A549 (cell line): ENCODE data around the gene PHB1. TPM values are rescaled to one million over a fixed set of nuclear protein-coding genes. Genes with fewer than 3 reads are reported as not detected.

Source experiments
- ATAC-seq, 2 experiments: fragments of 200-7000 bp in 1 of 2; fragments of >200 bp in 1 of 2; cut with Nextera tagmentation in 1 of 2; cut with Tn5 transposase in 1 of 2; 3 replicates each; pipeline versions ENCODE4 v1.8.0 to v1.9.1; 2018 to 2020; ENCODE audit warnings: mild to moderate bottlenecking in 1 of 2, moderate library complexity in 1 of 2
- CTCF ChIA-PET: fragments of 300-600 bp; sonication (Branson Sonifier 250); formaldehyde crosslinking; extraction: SDS; loops from one replicate; lab custom pipeline; 2021; ENCODE audit warnings: antibody characterized with exemption, inconsistent platforms; lab: Yijun Ruan, JAX
- POLR2A ChIA-PET: fragments of 350-600 bp; formaldehyde crosslinking; extraction: SDS; loops from one replicate; lab custom pipeline; 2021; ENCODE audit warnings: antibody characterized with exemption, inconsistent platforms; lab: Yijun Ruan, JAX
- DNase-seq, 2 experiments: peaks; one replicate each; pipeline versions ENCODE4 v3.0.0 to v3.0.0-alpha.2; 2011 to 2016; ENCODE audit warnings: low read depth in 1 of 2, low spot score in 1 of 2
- FAIRE-seq: peaks from 2 replicates; lab custom pipeline; 2011; peaks lifted over from hg19 to GRCh38; lab: Jason Lieb, UNC
- H3K27ac ChIP-seq, 2 experiments: fragments of >200 bp; sonication (Bioruptor Twin); formaldehyde crosslinking; 3 replicates each; pipeline ENCODE4 v1.5.1; 2016 to 2017
- H3K4me1 ChIP-seq: fragments of >200 bp; sonication (Bioruptor Twin); formaldehyde crosslinking; 3 replicates; pipeline ENCODE4 v1.6.1; 2016
- H3K4me2 ChIP-seq: fragments of >200 bp; sonication (Bioruptor Twin); formaldehyde crosslinking; 3 replicates; pipeline ENCODE4 v1.6.1; 2016
- H3K4me3 ChIP-seq: fragments of >200 bp; sonication (Bioruptor Twin); formaldehyde crosslinking; 3 replicates; pipeline ENCODE4 v1.5.1; 2016
- H3K9me3 ChIP-seq: fragments of >200 bp; sonication (Bioruptor Twin); formaldehyde crosslinking; 3 replicates; pipeline ENCODE4 v1.6.1; 2016
- EP300 ChIP-seq, 2 experiments: fragments of >200 bp; sonication (Bioruptor Twin); formaldehyde crosslinking; IDR thresholded peaks; 2 replicates in 1 of 2; 3 replicates in 1 of 2; pipeline ENCODE4 v1.6.1; 2016 to 2017
- ESRRA ChIP-seq: fragments of 150-350 bp; IDR thresholded peaks from 2 replicates; pipeline ENCODE4 v1.6.1; 2014; ENCODE audit warnings: mild to moderate bottlenecking, low read length, borderline replicate concordance
- FOSL2 ChIP-seq, 2 experiments: fragments of 450-650 bp in 1 of 2; fragments of >200 bp in 1 of 2; sonication (Bioruptor Twin) in 1 of 2; formaldehyde crosslinking; IDR thresholded peaks; 2 replicates each; pipeline versions ENCODE4 v1.5.0 to v1.6.1; 2016 to 2020; ENCODE audit warnings: mild to moderate bottlenecking in 1 of 2, moderate library complexity in 1 of 2
- GATA3 ChIP-seq: IDR thresholded peaks from 2 replicates; pipeline ENCODE4 v1.6.1; 2012; ENCODE audit warnings: borderline replicate concordance
- HES2 ChIP-seq: fragments of >200 bp; sonication (Bioruptor Twin); formaldehyde crosslinking; IDR thresholded peaks from 2 replicates; pipeline ENCODE4 v1.6.1; 2016
- HOXB13 ChIP-seq: fragments of 250-450 bp; sonication (Bioruptor Pico); IDR thresholded peaks from 2 replicates; pipeline ENCODE4 v1.5.0; 2020; ENCODE audit warnings: low read depth, mild to moderate bottlenecking, moderate library complexity
- JUNB ChIP-seq: fragments of >200 bp; sonication (Bioruptor Twin); formaldehyde crosslinking; IDR thresholded peaks from 2 replicates; pipeline ENCODE4 v1.6.1; 2016
- NFE2L2 ChIP-seq: fragments of 150-350 bp; conservative IDR thresholded peaks from 2 replicates; pipeline ENCODE4 v1.6.1; 2014; ENCODE audit warnings: low read length
- NR3C1 ChIP-seq: fragments of >200 bp; sonication (Bioruptor Twin); formaldehyde crosslinking; IDR thresholded peaks from 3 replicates; pipeline ENCODE4 v1.6.1; 2017
- POLR2A ChIP-seq: IDR thresholded peaks from 2 replicates; pipeline ENCODE4 v1.6.1; 2012; ENCODE audit warnings: mild to moderate bottlenecking, low read length
- POLR2AphosphoS2 ChIP-seq: conservative IDR thresholded peaks from 2 replicates; pipeline ENCODE4 v1.6.1; 2012; ENCODE audit warnings: low read length, improper control_type of control experiment, inconsistent platforms
- RCOR1 ChIP-seq: fragments of 150-350 bp; IDR thresholded peaks from 2 replicates; pipeline ENCODE4 v1.6.1; 2014; ENCODE audit warnings: antibody characterized with exemption, low read length, low read depth
- REST ChIP-seq: fragments of 200-600 bp; sonication (generic); IDR thresholded peaks from 2 replicates; pipeline ENCODE4 v1.6.1; 2016; ENCODE audit warnings: antibody characterized with exemption, mild to moderate bottlenecking, moderate library complexity
- RFX5 ChIP-seq: fragments of 450-650 bp; IDR thresholded peaks from 2 replicates; pipeline ENCODE4 v1.7.1; 2014; ENCODE audit warnings: antibody characterized with exemption, mild to moderate bottlenecking, moderate library complexity
- RNF2 ChIP-seq: fragments of 200-600 bp; sonication (generic); IDR thresholded peaks from 2 replicates; pipeline ENCODE4 v1.6.1; 2016; ENCODE audit warnings: low read depth, mild to moderate bottlenecking, antibody characterized with exemption, moderate library complexity, borderline replicate concordance
- SMC3 ChIP-seq: fragments of >200 bp; sonication (Bioruptor Twin); formaldehyde crosslinking; IDR thresholded peaks from 3 replicates; pipeline ENCODE4 v1.6.1; 2018; ENCODE audit warnings: inconsistent platforms
- SREBF2 ChIP-seq: fragments of 450-650 bp; IDR thresholded peaks from 2 replicates; pipeline ENCODE4 v1.6.1; 2014; ENCODE audit warnings: mild to moderate bottlenecking, moderate library complexity
- TFCP2L1 ChIP-seq: fragments of 250-450 bp; sonication (Bioruptor Pico); IDR thresholded peaks from 2 replicates; pipeline ENCODE4 v1.5.0; 2021; ENCODE audit warnings: mild to moderate bottlenecking
- TP53 ChIP-seq: fragments of 250-450 bp; sonication (Bioruptor Pico); IDR thresholded peaks from 2 replicates; pipeline ENCODE4 v1.5.0; 2021; ENCODE audit warnings: mild to moderate bottlenecking, moderate library complexity
- ZC3H11A ChIP-seq: fragments of 450-650 bp; IDR thresholded peaks from 2 replicates; pipeline ENCODE4 v1.6.1; 2014; ENCODE audit warnings: antibody characterized with exemption, mild to moderate bottlenecking
- ZSCAN20 ChIP-seq: fragments of 250-450 bp; sonication (Bioruptor Pico); IDR thresholded peaks from 2 replicates; pipeline ENCODE4 v1.8.0; 2022; ENCODE audit warnings: mild to moderate bottlenecking, moderate library complexity
- WGBS: methylation state at CpG from one replicate; pipeline ENCODE4 v1.1.6; 2017; ENCODE audit errors: missing lambda C conversion rate; 5-methylcytosine and 5-hydroxymethylcytosine counted together
- polyA plus RNA-seq, 4 experiments: library from polyadenylated mRNA; depleted of rRNA in 3 of 4; stranded (reverse); fragments of >200 nt; fragmentation: RNase III in 1 of 4; extraction: RNeasy Plus Mini Kit Qiagen cat#74134 plus additional on column Dnase treatment in 1 of 4; gene quantifications; 2 replicates in 3 of 4; 3 replicates in 1 of 4; pipeline ENCODE4 v1.2.3, GENCODE V29; 2011 to 2017

PHB1 gene
- polyA plus RNA-seq, 2 of the 4 experiments (the other 2 are of a cell fraction) = 432 to 480 TPM

- TF ChIP-seq HES2 (no peak), SREBF2 (no peak)
Measured at GRCh38 chr17:49386373-49386772, 28.3 kb downstream of the PHB1 start (continued).

GRCh38 chr17:49384951-49385350 is 29.7 kb downstream of the PHB1 start:
- 68% methylated on average over 4 of the region's 4 CpGs for WGBS
- no peak overlapping the region for H3K4me2 ChIP-seq
- ATAC-seq = no peak
- CTCF ChIA-PET = interaction anchor here (0.8 to 18.2 kb wide), 4 partner anchors 15 to 172 kb away, joined by 3 to 417 read pairs (median 8); no protein-coding TSS in a partner anchor
- POLR2A ChIA-PET = interaction anchor here (0.6 kb wide), 1 partner anchor 37 kb away, joined by 20 read pairs; no protein-coding TSS in a partner anchor
- TF ChIP-seq TFCP2L1 (no peak), EP300 (IDR thresholded peaks at IDR 0.05) (no peak), GATA3 (no peak), HOXB13 (CRISPR knock-in tag) (no peak), FOSL2 (IDR thresholded peaks at IDR 0.05) (no peak), FOSL2 (CRISPR knock-in tag; IDR thresholded peaks at IDR 0.05) (no peak), ZC3H11A (no peak), POLR2A (no peak), ZSCAN20 (no peak), NR3C1 (no peak), TP53 (no peak), POLR2AphosphoS2 (no peak), ESRRA (no peak)
- TF ChIP-seq, all 56 proteins: peak for 0
- H3K4me3 ChIP-seq = no peak overlapping the region
- H3K9me3 ChIP-seq = peaks cover 4% of the 10 kb centered on the region; the same call in 2 of the 3 replicates
- DNase-seq (no peak), FAIRE-seq (no peak)
- H3K27ac ChIP-seq = no peak overlapping the region
- H3K4me1 ChIP-seq = no peaks in the 10 kb centered on the region

GRCh38 chr17:49383060-49383459 is 31.6 kb downstream of the PHB1 start:
- POLR2A ChIA-PET = interaction anchor here (0.7 kb wide), 1 partner anchor 21 kb away, joined by 3 read pairs; no protein-coding TSS in a partner anchor
- no peak for ATAC-seq

More at GRCh38 chr17:49383060-49383459, 31.6 kb downstream of the PHB1 start:
- Histone ChIP-seq H3K4me2 (no peak overlapping the region), H3K4me3 (no peak overlapping the region), H3K4me1 (no peaks in the 10 kb centered on the region), H3K9me3 (peaks cover 21% of the 10 kb centered on the region), H3K27ac (no peak overlapping the region)
- FAIRE-seq (no peak), DNase-seq (no peak)
- WGBS = 55% methylated on average over 10 of the region's 10 CpGs
- CTCF ChIA-PET = interaction anchor here (0.6 to 3.9 kb wide), 9 partner anchors 11 to 173 kb away, joined by 3 to 15 read pairs (median 7); no protein-coding TSS in a partner anchor
- no peak for TF ChIP-seq RCOR1
- TF ChIP-seq JUNB = no peak
- no peak for TF ChIP-seq RNF2
- no peak for TF ChIP-seq RFX5
- TF ChIP-seq SMC3 = no peak
- no peak for TF ChIP-seq NFE2L2
- no peak for TF ChIP-seq REST
